IMR-90 (cell line): ENCODE measurements around the gene HSPA1L. TPM values are rescaled to one million over a fixed set of nuclear protein-coding genes. Genes with fewer than 3 reads are reported as not detected.
"Not testable (repeated sequence)": the region's sequence is repeated elsewhere in the genome, so short reads cannot be mapped to it uniquely, and the experiment has no call there.

Experiments used
- ATAC-seq: fragments of 200-7000 bp; cut with Tn5 transposase; 2 replicates; pipeline ENCODE4 v1.9.1; 2020; ENCODE audit warnings: low read depth, mild to moderate bottlenecking, moderate library complexity
- BruUV-seq: library from RNA; stranded (reverse); fragments of 400-500 nt; replicated peaks from 2 replicates; lab custom pipeline; 2021; lab: Mats Ljungman, UMichigan
- CTCF ChIA-PET: fragments of 300-600 bp; formaldehyde crosslinking; extraction: SDS; loops from one replicate; lab custom pipeline; 2021; ENCODE audit warnings: antibody characterized with exemption; lab: Yijun Ruan, JAX
- POLR2A ChIA-PET: fragments of 300-600 bp; sonication (Branson Sonifier 250); formaldehyde crosslinking; loops from one replicate; lab custom pipeline; 2022; ENCODE audit warnings: antibody characterized with exemption; ENCODE audit not compliant: unreplicated experiment; lab: Charles Lee
- DNase-seq: peaks from one replicate; pipeline ENCODE4 v3.0.0; 2013
- H2AFZ ChIP-seq: replicated peaks from 2 replicates; pipeline ENCODE3; 2013; ENCODE audit warnings: low read length, mild to moderate bottlenecking; ENCODE audit not compliant: poor library complexity
- H2AK5ac ChIP-seq: 2 replicates; pipeline ENCODE4 v1.6.1; 2013; ENCODE audit warnings: low read depth, low read length, inconsistent platforms
- H2AK9ac ChIP-seq: replicated peaks from 2 replicates; pipeline ENCODE3; 2013; ENCODE audit warnings: mild to moderate bottlenecking, low read depth, low read length, moderate library complexity; ENCODE audit not compliant: poor library complexity
- H2BK120ac ChIP-seq: 2 replicates; pipeline ENCODE4 v1.6.1; 2013; ENCODE audit warnings: low read depth, low read length, inconsistent platforms
- H2BK15ac ChIP-seq: 3 replicates; pipeline ENCODE4 v1.6.1; 2013; ENCODE audit warnings: low read depth, low read length, inconsistent platforms
- H2BK20ac ChIP-seq: 2 replicates; pipeline ENCODE4 v1.6.1; 2013; ENCODE audit warnings: low read depth, mild to moderate bottlenecking, inconsistent platforms, low read length, moderate library complexity
- H2BK5ac ChIP-seq: 2 replicates; pipeline ENCODE4 v1.6.1; 2013; ENCODE audit warnings: mild to moderate bottlenecking, low read depth, low read length, inconsistent platforms; ENCODE audit not compliant: poor library complexity, severe bottlenecking
- H3K14ac ChIP-seq: replicated peaks from 2 replicates; pipeline ENCODE4 v1.6.1; 2013; ENCODE audit warnings: low read depth, low read length, inconsistent platforms
- H3K18ac ChIP-seq: 2 replicates; pipeline ENCODE4 v1.6.1; 2013; ENCODE audit warnings: low read depth, low read length, control low read depth
- H3K23ac ChIP-seq: 2 replicates; pipeline ENCODE4 v1.6.1; 2013; ENCODE audit warnings: low read depth, low read length, inconsistent platforms
- H3K27ac ChIP-seq: 2 replicates; pipeline ENCODE4 v1.5.1; 2013; ENCODE audit warnings: mild to moderate bottlenecking, control low read depth, low read length; ENCODE audit not compliant: insufficient read depth
- H3K27me3 ChIP-seq: 2 replicates; pipeline ENCODE4 v1.6.1; 2013; ENCODE audit warnings: low read length; ENCODE audit not compliant: control insufficient read depth, insufficient read depth
- H3K36me3 ChIP-seq: 2 replicates; pipeline ENCODE4 v1.6.1; 2013; ENCODE audit warnings: low read length, mixed read lengths; ENCODE audit not compliant: control insufficient read depth, insufficient read depth
- H3K4ac ChIP-seq: 2 replicates; pipeline ENCODE4 v1.6.1; 2013; ENCODE audit warnings: low read depth, low read length, inconsistent platforms
- H3K4me1 ChIP-seq: 2 replicates; pipeline ENCODE4 v1.6.1; 2013; ENCODE audit warnings: low read length, mixed read lengths; ENCODE audit not compliant: control insufficient read depth, insufficient read depth
- H3K4me2 ChIP-seq: 2 replicates; pipeline ENCODE4 v1.6.1; 2013; ENCODE audit warnings: low read depth, mild to moderate bottlenecking, control low read depth, low read length, moderate library complexity
- H3K4me3 ChIP-seq: 2 replicates; pipeline ENCODE4 v1.5.1; 2013; ENCODE audit warnings: low read depth, mild to moderate bottlenecking, control low read depth, low read length, moderate library complexity; ENCODE audit not compliant: insufficient read depth
- H3K56ac ChIP-seq: 2 replicates; pipeline ENCODE4 v1.6.1; 2013; ENCODE audit warnings: low read length, inconsistent platforms; ENCODE audit not compliant: insufficient read depth; ENCODE audit errors: extremely low read depth
- H3K79me1 ChIP-seq, 2 experiments: 2 replicates each; pipeline ENCODE4 v1.6.1; 2013; ENCODE audit warnings: low read length in 2 of 2, inconsistent platforms in 1 of 2, low read depth in 1 of 2
- H3K9ac ChIP-seq: 2 replicates; pipeline ENCODE4 v1.6.1; 2013; ENCODE audit warnings: low read depth, low read length, control low read depth
- H3K9me1 ChIP-seq: 2 replicates; pipeline ENCODE4 v1.6.1; 2013; ENCODE audit warnings: low read length, inconsistent platforms; ENCODE audit not compliant: insufficient read depth
- H3K9me3 ChIP-seq: 2 replicates; pipeline ENCODE4 v1.6.1; 2013; ENCODE audit warnings: low read length; ENCODE audit not compliant: control insufficient read depth, insufficient read depth
- H4K20me1 ChIP-seq: 2 replicates; pipeline ENCODE4 v1.6.1; 2013; ENCODE audit warnings: low read length, inconsistent platforms; ENCODE audit not compliant: insufficient read depth
- H4K5ac ChIP-seq: 2 replicates; pipeline ENCODE4 v1.6.1; 2013; ENCODE audit warnings: mild to moderate bottlenecking, low read depth, low read length, control low read depth
- H4K8ac ChIP-seq, 2 experiments: 2 replicates each; pipeline ENCODE4 v1.6.1; 2013; ENCODE audit warnings: low read depth in 2 of 2, low read length in 2 of 2, control low read depth in 1 of 2, inconsistent platforms in 1 of 2
- H4K91ac ChIP-seq: 2 replicates; pipeline ENCODE4 v1.6.1; 2013; ENCODE audit warnings: low read depth, low read length, inconsistent platforms; ENCODE audit not compliant: insufficient read depth
- CEBPB ChIP-seq: IDR thresholded peaks from 2 replicates; pipeline ENCODE4 v1.6.1; 2012; ENCODE audit warnings: low read depth, low read length, improper control_type of control experiment
- FOS ChIP-seq: fragments of 150-350 bp; IDR thresholded peaks from 2 replicates; pipeline ENCODE4 v1.6.1; 2016; ENCODE audit warnings: low read depth, low read length
- NFE2L2 ChIP-seq: fragments of 150-350 bp; IDR thresholded peaks from 2 replicates; pipeline ENCODE4 v1.6.1; 2016; ENCODE audit warnings: low read depth, mild to moderate bottlenecking, low read length
- RFX5 ChIP-seq: IDR thresholded peaks from 2 replicates; pipeline ENCODE4 v1.8.0; 2012; ENCODE audit warnings: low read depth, mild to moderate bottlenecking, low read length, moderate library complexity
- SMC3 ChIP-seq: fragments of 150-350 bp; IDR thresholded peaks from 2 replicates; pipeline ENCODE4 v1.6.1; 2016; ENCODE audit warnings: low read depth, mild to moderate bottlenecking, antibody characterized with exemption, low read length, moderate library complexity
- WGBS, 2 experiments: methylation state at CpG; one replicate each; pipeline versions ENCODE4 v1.1.5 to v1.1.7; 2013; ENCODE audit warnings: missing lambda C conversion rate in 2 of 2; ENCODE audit not compliant: insufficient read length in 1 of 2; ENCODE audit errors: extremely low coverage in 2 of 2; 5-methylcytosine and 5-hydroxymethylcytosine counted together
- dilution Hi-C: fragments of 300-500 bp; cut with HindIII; formaldehyde crosslinking; loops from one replicate; pipeline ENCODE4 v1.14.3; 2018; ENCODE audit warnings: low sequenced_read_pairs; ENCODE audit not compliant: unreplicated experiment
- in situ Hi-C: fragments of 300-500 bp; cut with MboI; formaldehyde crosslinking; loops from 3 replicates; pipeline ENCODE4 v1.14.3; 2019; ENCODE audit warnings: low sequenced_read_pairs, inconsistent platforms, mixed read lengths
- intact Hi-C: fragments of 100-400 bp; cut with micrococcal nuclease; formaldehyde crosslinking; loops from 2 replicates; pipeline ENCODE4 v1.10.0; 2022
- polyA plus RNA-seq, 3 experiments: library from polyadenylated mRNA; depleted of rRNA; stranded (reverse); fragments of >200 nt; gene quantifications; 2 replicates each; pipeline ENCODE4 v1.2.3, GENCODE V29; 2012; ENCODE audit warnings: low replicate concordance in 1 of 3
- total RNA-seq: library from RNA; depleted of rRNA; stranded (reverse); fragments of >200 nt; gene quantifications from 2 replicates; pipeline ENCODE4 v1.2.3, GENCODE V29; 2012

The HSPA1L gene
- total and polyA plus RNA-seq, 2 of the 4 experiments (the other 2 are of a cell fraction), result 0.97 to 1.3 TPM

DNA sequence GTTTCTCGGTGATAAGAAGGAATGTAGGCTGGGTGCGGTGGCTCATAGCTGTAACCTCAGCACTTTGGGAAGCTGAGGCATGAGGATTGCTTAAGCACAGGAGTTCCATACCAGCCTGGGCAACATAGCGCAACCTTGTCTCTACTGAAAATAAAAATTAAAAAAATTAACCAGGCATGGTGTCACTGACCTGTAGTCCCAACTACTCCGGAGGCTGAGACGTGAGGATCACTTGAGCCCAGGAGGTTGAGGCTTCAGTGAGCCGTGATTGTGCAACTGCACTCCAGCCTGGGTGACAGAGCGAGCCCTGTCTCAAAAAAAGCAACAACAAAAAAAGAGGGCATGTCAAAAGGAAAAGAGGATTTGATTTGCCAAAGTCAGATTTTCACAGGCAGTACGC lies 43.6 kb upstream of the HSPA1L start:
- Histone ChIP-seq H3K9me3 (no peaks in the 10 kb centered on the region), H2BK20ac (no peak overlapping the region), H2BK5ac (no peak overlapping the region), H2AK9ac (no peak overlapping the region), H2BK120ac (no peak overlapping the region), H3K4ac (no peak overlapping the region), H3K36me3 (peaks cover 23% of the 10 kb centered on the region), H4K20me1 (no peaks in the 10 kb centered on the region), H3K27me3 (no peaks in the 10 kb centered on the region), H3K23ac (no peak overlapping the region), H4K5ac (no peak overlapping the region), H3K56ac (no peak overlapping the region), H3K14ac (no peak overlapping the region), H2AK5ac (no peak overlapping the region), H3K27ac (no peak overlapping the region), H3K4me1 (peaks cover 4% of the 10 kb centered on the region), H3K9me1 (peaks cover 2% of the 10 kb centered on the region; the same call in 1 of the 2 replicates), H3K4me2 (no peak overlapping the region), H4K91ac (no peak overlapping the region), H3K79me1 (peaks cover 7 to 14% of the 10 kb centered on the region in 2 experiments; a peak in 2 of 4 replicates), H2AFZ (no peak overlapping the region), H3K18ac (no peak overlapping the region), H4K8ac (no peak overlapping the region), H3K4me3 (no peak overlapping the region), H2BK15ac (no peak overlapping the region), H3K9ac (no peak overlapping the region)
- ATAC-seq, result no peak
- ChIA-PET POLR2A (no interaction called here), CTCF (no interaction called here)
- in situ Hi-C loops, result no loop called here
- dilution Hi-C loops, result no loop called here
- 100% methylated on average over 3 of the region's 8 CpGs; no CpG with 5 or more reads in 1 of the 2 experiments for WGBS, 2 experiments
- BruUV-seq, result no TSS peak
- DNase-seq, result no peak
- TF ChIP-seq RFX5, result no peak
- TF ChIP-seq CEBPB, result no peak
- no peak for TF ChIP-seq SMC3
- TF ChIP-seq FOS, result no peak
- no peak for TF ChIP-seq NFE2L2
- intact Hi-C loops, result no loop called here

DNA sequence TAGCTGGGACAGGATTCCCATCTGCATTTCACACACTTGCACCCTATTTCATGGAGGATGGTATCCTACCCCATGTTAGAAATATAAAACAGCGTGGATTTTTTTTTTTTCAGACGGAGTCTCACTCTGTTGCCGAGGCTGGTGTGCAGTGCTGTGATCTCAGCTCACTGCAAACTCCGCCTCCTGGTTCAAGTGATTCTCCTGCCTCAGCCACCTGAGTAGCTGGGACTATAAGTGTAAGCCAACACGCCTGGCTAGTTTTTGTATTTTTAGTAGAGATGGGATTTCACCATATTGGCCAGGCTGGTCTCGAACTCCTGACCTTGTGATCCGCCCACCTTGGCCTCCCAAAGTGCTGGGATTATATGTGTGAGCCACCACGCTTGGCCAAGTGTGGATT lies 42.7 kb upstream of the HSPA1L start:
- H2AK5ac ChIP-seq, CTCF ChIA-PET, dilution Hi-C loops, H3K4ac ChIP-seq, H3K56ac ChIP-seq, H3K4me1 ChIP-seq, H3K4me2 ChIP-seq, POLR2A ChIA-PET, H3K9ac ChIP-seq, H2BK120ac ChIP-seq, H2AK9ac ChIP-seq, H4K5ac ChIP-seq, H3K9me1 ChIP-seq, H4K91ac ChIP-seq, H2BK5ac ChIP-seq, H3K4me3 ChIP-seq, H3K27ac ChIP-seq, H3K9me3 ChIP-seq, H3K23ac ChIP-seq, ATAC-seq, H3K18ac ChIP-seq, in situ Hi-C loops, H3K27me3 ChIP-seq, H4K20me1 ChIP-seq, H2AFZ ChIP-seq, H3K14ac ChIP-seq, H2BK20ac ChIP-seq, DNase-seq, intact Hi-C loops, H4K8ac ChIP-seq, BruUV-seq, H2BK15ac ChIP-seq: not testable (repeated sequence)
- Histone ChIP-seq H3K79me1 (peaks cover 7 to 14% of the 10 kb centered on the region in 2 experiments; a peak in 2 of 4 replicates), H3K36me3 (peaks cover 23% of the 10 kb centered on the region)
- 90% methylated on average over 2 of the region's 8 CpGs; no CpG with 5 or more reads in 1 of the 2 experiments for WGBS, 2 experiments
